HG02970 (cell line): Measurements from ENCODE around the gene RRP1B.
A peak's percentile ranks its signal among the peaks of the same experiment; 100 is the strongest.
"Not testable (repeated sequence)": the region's sequence is repeated elsewhere in the genome, so short reads cannot be mapped to it uniquely, and the experiment has no call there.

Experiments
- ATAC-seq: cut with Tn5 transposase; IDR thresholded peaks from one replicate; pipeline ENCODE4 v1.9.1; 2021; ENCODE audit warnings: mild to moderate bottlenecking, moderate library complexity, moderate number of reproducible peaks; ENCODE audit not compliant: unreplicated experiment, low FRiP score

Gene RRP1B

GRCh38 chr21:43639470-43640353 lies 19.6 kb upstream of the RRP1B start:
- ATAC-seq: no peak

GRCh38 chr21:43640400-43640799 lies 19.0 kb upstream of the RRP1B start:
- no peak for ATAC-seq

GRCh38 chr21:43643193-43643592 lies 16.2 kb upstream of the RRP1B start:
- ATAC-seq: no peak

- no peak for ATAC-seq
Observed at GRCh38 chr21:43644071-43644470, 15.3 kb upstream of the RRP1B start.

GRCh38 chr21:43644609-43645008 lies 14.8 kb upstream of the RRP1B start:
- ATAC-seq: no peak

- no peak for ATAC-seq
Observed at GRCh38 chr21:43645136-43645891, 14.0 kb upstream of the RRP1B start.

GRCh38 chr21:43645976-43646375 lies 13.4 kb upstream of the RRP1B start:
- ATAC-seq: no peak

- ATAC-seq: peak; percentile 75
Observed at GRCh38 chr21:43646550-43647260, 12.7 kb upstream of the RRP1B start.

- no peak for ATAC-seq
Observed at GRCh38 chr21:43648171-43648570, 11.2 kb upstream of the RRP1B start.

- ATAC-seq: not testable (repeated sequence)
Observed at GRCh38 chr21:43651926-43652325, 7.4 kb upstream of the RRP1B start.

GRCh38 chr21:43652616-43653015 lies 6.7 kb upstream of the RRP1B start:
- ATAC-seq: no peak

- ATAC-seq: no peak
Observed at GRCh38 chr21:43653626-43654025, 5.7 kb upstream of the RRP1B start.

- ATAC-seq: no peak
Observed at GRCh38 chr21:43654806-43655489, 4.4 kb upstream of the RRP1B start.

- ATAC-seq: no peak
Observed at GRCh38 chr21:43657355-43658087, 1.8 kb upstream of the RRP1B start.

- no peak for ATAC-seq
Observed at GRCh38 chr21:43658088-43658741, 1.1 kb upstream of the RRP1B start.

GRCh38 chr21:43658769-43659135 lies 608 bp upstream of the RRP1B start:
- ATAC-seq: no peak

GRCh38 chr21:43662286-43662685 lies 2.9 kb downstream of the RRP1B start:
- ATAC-seq: no peak

- no peak for ATAC-seq
Observed at GRCh38 chr21:43663033-43663432, 3.7 kb downstream of the RRP1B start.

- no peak for ATAC-seq
Observed at GRCh38 chr21:43664358-43664757, 5.0 kb downstream of the RRP1B start.
